SK-N-MC (cell line): ENCODE results near the gene APEX1.

Experiments
- EZH2 ChIP-seq: fragments of 200-600 bp; sonication (generic); IDR thresholded peaks from one replicate; pipeline ENCODE4 v1.6.1; 2017; ENCODE audit warnings: antibody characterized with exemption
- FOXP2 ChIP-seq: optimal IDR thresholded peaks from 2 replicates; pipeline ENCODE3; 2011; ENCODE audit warnings: mild to moderate bottlenecking, moderate library complexity; ENCODE audit not compliant: insufficient read depth; ENCODE audit errors: extremely low read length, control extremely low read depth
- POLR2AphosphoS5 ChIP-seq: IDR thresholded peaks from 2 replicates; pipeline ENCODE4 v1.6.1; 2012; ENCODE audit warnings: mild to moderate bottlenecking, low read depth, low read length, borderline replicate concordance

DNA sequence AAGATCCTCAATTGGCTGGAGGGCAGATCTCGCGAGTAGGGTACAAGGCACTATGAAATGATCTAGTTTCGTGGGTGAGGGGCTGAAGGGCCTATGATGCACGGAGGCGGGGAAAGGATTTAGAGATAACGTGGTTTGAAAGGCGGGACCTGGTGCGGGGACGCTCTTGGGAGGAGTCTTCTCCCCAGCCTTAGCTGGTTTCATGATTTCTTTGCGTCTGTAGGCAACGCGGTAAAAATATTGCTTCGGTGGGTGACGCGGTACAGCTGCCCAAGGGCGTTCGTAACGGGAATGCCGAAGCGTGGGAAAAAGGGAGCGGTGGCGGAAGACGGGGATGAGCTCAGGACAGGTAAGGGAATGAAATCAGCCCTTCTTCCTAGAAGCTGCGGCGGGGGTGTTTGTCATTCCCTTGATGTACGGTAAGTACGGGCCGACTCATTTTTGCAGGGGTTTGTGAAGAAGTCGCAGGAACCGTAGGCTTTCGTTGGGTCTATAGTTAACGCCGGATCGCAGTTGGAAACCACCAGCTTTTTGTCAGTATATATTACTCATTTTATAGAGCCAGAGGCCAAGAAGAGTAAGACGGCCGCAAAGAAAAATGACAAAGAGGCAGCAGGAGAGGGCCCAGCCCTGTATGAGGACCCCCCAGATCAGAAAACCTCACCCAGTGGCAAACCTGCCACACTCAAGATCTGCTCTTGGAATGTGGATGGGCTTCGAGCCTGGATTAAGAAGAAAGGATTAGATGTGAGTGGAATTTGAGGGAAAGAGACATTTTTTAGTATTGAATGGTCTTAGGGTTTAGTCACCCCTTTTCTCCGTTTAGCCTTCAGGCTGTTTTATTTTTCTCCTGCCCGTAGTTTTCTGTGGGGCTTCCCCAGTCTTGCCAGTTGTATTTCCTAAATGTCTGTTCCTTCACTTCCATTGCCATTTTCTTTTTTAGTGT, 602 bp downstream of the APEX1 start:
- TF ChIP-seq EZH2 = no peak
- no peak; the same call in 1 of the 2 replicates for TF ChIP-seq POLR2AphosphoS5
- no peak for TF ChIP-seq FOXP2
